Kidney (tissue), 14 donors: ENCODE data around the gene ADAMTS10. TPM values are rescaled to one million over a fixed set of nuclear protein-coding genes. Genes with fewer than 3 reads are reported as not detected.
A peak's percentile ranks its signal among the peaks of the same experiment; 100 is the strongest.
"Not testable (repeated sequence)": the region's sequence is repeated elsewhere in the genome, so short reads cannot be mapped to it uniquely, and the experiment has no call there.

Experiments
- DNase-seq, 5 donors: peaks; one replicate each; pipeline ENCODE4 v3.0.0-alpha.2; 2013 to 2020
- FAIRE-seq: peaks from 2 replicates; lab custom pipeline; 2012; peaks lifted over from hg19 to GRCh38; lab: Jason Lieb, UNC
- H3K27ac ChIP-seq, 2 donors: one replicate each; pipeline ENCODE4 v1.7.0; 2013; ENCODE audit warnings: low read depth in 2 of 2, low read length in 2 of 2, inconsistent platforms in 1 of 2
- H3K27me3 ChIP-seq: one replicate; pipeline ENCODE4 v1.7.1; 2013; ENCODE audit warnings: low read length, inconsistent platforms; ENCODE audit not compliant: control insufficient read depth, insufficient read depth
- H3K36me3 ChIP-seq, 3 donors: one replicate each; pipeline versions ENCODE4 v1.7.0 to v1.7.1; 2013; ENCODE audit warnings: low read length in 3 of 3, control low read depth in 1 of 3, inconsistent platforms in 1 of 3; ENCODE audit not compliant: insufficient read depth in 3 of 3, control insufficient read depth in 2 of 3
- H3K4me1 ChIP-seq, 3 donors: one replicate each; pipeline versions ENCODE4 v1.7.0 to v1.7.1; 2013; ENCODE audit warnings: low read length in 3 of 3, inconsistent platforms in 1 of 3, low read depth in 1 of 3; ENCODE audit not compliant: control insufficient read depth in 2 of 3, insufficient read depth in 2 of 3
- H3K4me3 ChIP-seq, 3 donors: one replicate each; pipeline versions ENCODE4 v1.7.0 to v1.8.1; 2013; ENCODE audit warnings: low read length in 3 of 3, control low read depth in 1 of 3, inconsistent platforms in 1 of 3
- H3K9ac ChIP-seq, 3 donors: one replicate each; pipeline versions ENCODE4 v1.7.0 to v1.7.1; 2013; ENCODE audit warnings: low read length in 3 of 3, control low read depth in 1 of 3, inconsistent platforms in 1 of 3
- H3K9me3 ChIP-seq, 3 donors: one replicate each; pipeline versions ENCODE4 v1.7.0 to v1.7.1; 2013; ENCODE audit warnings: low read length in 3 of 3, control low read depth in 1 of 3, inconsistent platforms in 1 of 3; ENCODE audit not compliant: control insufficient read depth in 2 of 3, insufficient read depth in 1 of 3
- intact Hi-C: fragments of 100-400 bp; cut with DNase I; formaldehyde crosslinking; loops from one replicate; pipeline ENCODE4 v1.11.1; 2022
- polyA plus RNA-seq: library from polyadenylated mRNA; stranded (reverse); fragments of 350-450 nt; fragmentation: Illumina TruSeq; extraction: RNeasy Lipid Tissue Mini Kit (QIAGEN cat#74804); gene quantifications from one replicate; pipeline ENCODE4 v1.2.3, GENCODE V29; 2014; ENCODE audit warnings: low read depth, low replicate concordance; ENCODE audit not compliant: insufficient read depth
- total RNA-seq: library from RNA; stranded (reverse); fragmentation: NEBNext Ultra II Directional; extraction: Animal tissue kit (Norgen Biotek cat#: 25700); gene quantifications from one replicate; pipeline ENCODE4 v1.2.1, GENCODE V29; 2021
- TF ChIP-seq, protein P1 (sequence below): IDR thresholded peaks from 3 replicates; pipeline ENCODE4 v1.5.1; 2012; ENCODE audit warnings: mild to moderate bottlenecking, moderate library complexity, borderline replicate concordance; ENCODE audit not compliant: insufficient read depth; ENCODE audit errors: extremely low read depth
- donor health status: control.
- donor health status: control.
- donor health status: control.
- donor health status: control.
- donor health status: control.
- donor health status: DM: yes; HTN: yes; CAD: no.
- donor health status: Normal renal cell carcinoma (clear cell type).

The ADAMTS10 gene
- total and polyA plus RNA-seq, 2 donors from 2014 or later = 8.9 to 48.8 TPM

DNA sequence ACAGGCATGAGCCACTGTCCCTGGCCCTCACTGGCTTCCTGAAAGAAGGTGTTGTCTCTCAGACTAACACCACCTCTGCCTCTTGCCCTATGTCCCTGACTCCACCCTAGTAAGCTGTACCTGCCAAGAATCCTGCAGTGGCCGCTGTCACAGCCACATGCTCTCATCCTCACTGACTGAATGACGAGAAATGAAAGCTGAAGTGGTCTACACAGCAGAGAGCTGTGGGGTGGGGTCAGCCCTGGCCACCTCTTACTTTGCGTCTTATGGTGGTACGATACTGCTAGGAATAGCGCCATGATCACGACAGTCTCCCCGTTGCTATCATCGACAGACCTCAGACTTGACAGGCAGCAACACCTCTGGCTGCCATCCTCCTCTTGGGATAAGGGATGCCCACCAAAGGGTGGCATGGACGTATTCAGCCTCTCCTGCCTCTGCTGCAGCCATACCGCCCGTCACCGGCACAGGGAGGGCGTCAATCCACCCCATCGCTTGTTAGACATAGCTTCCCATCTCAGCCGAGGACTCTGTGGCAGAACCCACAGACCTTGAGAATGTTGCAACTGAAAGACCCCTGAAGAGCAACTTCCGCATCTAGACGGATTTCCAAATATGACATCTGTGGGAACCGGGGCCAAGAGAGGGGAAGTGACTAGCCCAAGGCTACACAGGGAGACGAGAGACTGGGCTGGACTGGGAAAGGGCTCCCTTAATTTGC, 34.1 kb downstream of the ADAMTS10 start:
- Histone ChIP-seq H3K27me3 (no peaks in the 10 kb centered on the region), H3K4me3 (peak overlapping the region in 1 of 3 donors; percentile 50), H3K36me3 (no peaks in the 10 kb centered on the region), H3K27ac (peak overlapping the region in 1 of 2 donors; percentile 42), H3K9ac (no peak overlapping the region), H3K9me3 (no peaks in the 10 kb centered on the region), H3K4me1 (no peaks in the 10 kb centered on the region)
- DNase-seq (no peak), FAIRE-seq (no peak)
- TF ChIP-seq, protein P1, sequence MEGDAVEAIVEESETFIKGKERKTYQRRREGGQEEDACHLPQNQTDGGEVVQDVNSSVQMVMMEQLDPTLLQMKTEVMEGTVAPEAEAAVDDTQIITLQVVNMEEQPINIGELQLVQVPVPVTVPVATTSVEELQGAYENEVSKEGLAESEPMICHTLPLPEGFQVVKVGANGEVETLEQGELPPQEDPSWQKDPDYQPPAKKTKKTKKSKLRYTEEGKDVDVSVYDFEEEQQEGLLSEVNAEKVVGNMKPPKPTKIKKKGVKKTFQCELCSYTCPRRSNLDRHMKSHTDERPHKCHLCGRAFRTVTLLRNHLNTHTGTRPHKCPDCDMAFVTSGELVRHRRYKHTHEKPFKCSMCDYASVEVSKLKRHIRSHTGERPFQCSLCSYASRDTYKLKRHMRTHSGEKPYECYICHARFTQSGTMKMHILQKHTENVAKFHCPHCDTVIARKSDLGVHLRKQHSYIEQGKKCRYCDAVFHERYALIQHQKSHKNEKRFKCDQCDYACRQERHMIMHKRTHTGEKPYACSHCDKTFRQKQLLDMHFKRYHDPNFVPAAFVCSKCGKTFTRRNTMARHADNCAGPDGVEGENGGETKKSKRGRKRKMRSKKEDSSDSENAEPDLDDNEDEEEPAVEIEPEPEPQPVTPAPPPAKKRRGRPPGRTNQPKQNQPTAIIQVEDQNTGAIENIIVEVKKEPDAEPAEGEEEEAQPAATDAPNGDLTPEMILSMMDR = no peak
- intact Hi-C loops = no loop called here

DNA sequence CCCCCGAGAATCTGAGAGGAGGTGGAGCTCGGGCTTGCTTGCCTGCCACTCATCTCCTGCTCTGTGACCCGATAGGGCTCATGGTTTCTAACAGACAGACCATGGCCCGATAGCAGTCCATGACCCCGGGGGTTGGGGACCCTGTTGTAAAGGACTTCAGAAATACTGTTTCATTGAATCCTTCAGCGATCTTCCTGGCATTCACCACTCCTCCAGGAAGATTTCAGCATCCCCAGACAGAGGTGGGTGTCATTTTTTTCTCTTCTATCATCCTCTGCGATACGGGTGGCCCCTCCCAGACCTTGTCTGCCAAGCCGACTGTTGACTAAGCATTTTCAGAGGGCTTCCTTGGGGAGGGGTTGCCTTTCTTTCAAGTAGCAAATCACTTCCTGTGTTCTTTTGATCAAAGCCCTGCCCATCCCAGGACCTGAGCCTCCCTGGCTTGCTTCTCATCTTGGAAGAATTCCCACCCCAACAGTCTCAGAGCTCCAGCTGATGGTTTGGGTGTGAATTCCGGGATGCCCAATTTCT, 35.0 kb downstream of the ADAMTS10 start:
- Histone ChIP-seq H3K27me3 (no peaks in the 10 kb centered on the region), H3K9ac (no peak overlapping the region), H3K9me3 (no peaks in the 10 kb centered on the region), H3K27ac (no peak overlapping the region), H3K4me3 (no peak overlapping the region), H3K4me1 (no peaks in the 10 kb centered on the region), H3K36me3 (no peaks in the 10 kb centered on the region)
- TF ChIP-seq, protein P1 = no peak
- FAIRE-seq (no peak), DNase-seq (no peak)
- intact Hi-C loops = no loop called here

DNA sequence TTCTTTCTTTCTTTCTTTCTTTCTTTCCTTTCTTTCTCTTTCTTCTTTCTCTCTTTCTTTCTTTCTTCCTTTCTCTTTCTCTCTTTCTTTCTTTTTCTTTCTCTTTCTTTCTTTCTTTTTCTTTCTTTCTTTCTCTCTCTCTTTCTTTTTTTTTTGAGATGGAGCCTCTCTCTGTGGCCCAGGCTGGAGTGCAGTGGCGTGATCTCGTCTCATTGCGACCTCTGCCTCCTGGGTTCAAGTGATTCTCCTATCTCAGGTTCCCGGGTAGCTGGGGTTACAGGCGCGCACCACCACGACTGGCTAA, 35.9 kb downstream of the ADAMTS10 start:
- H3K27me3 ChIP-seq, H3K9me3 ChIP-seq, DNase-seq, H3K4me1 ChIP-seq, H3K4me3 ChIP-seq, H3K27ac ChIP-seq, H3K36me3 ChIP-seq, H3K9ac ChIP-seq, intact Hi-C loops, FAIRE-seq: not testable (repeated sequence)

DNA sequence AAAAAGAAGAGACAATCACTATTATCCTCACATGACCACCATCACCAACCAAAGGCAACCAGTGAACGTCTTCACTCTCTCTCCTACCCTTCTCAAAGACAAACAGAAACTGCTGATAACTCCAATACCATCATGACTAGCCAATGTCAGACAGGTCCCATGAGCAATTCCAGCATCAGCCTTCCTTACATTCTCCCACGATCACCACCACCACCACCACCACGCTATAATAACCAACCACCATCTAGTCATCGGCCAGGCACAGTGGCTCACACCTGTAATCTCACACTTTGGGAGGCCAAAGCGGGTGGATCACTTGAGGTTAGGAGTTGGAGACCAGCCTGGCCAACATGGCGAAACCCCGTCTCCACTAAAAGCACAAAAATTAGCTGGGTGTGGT, 37.2 kb downstream of the ADAMTS10 start:
- DNase-seq = no peak
- TF ChIP-seq, protein P1 = no peak
- no peaks in the 10 kb centered on the region for H3K27me3 ChIP-seq
- H3K4me1 ChIP-seq = no peaks in the 10 kb centered on the region
- no peaks in the 10 kb centered on the region for H3K9me3 ChIP-seq
- intact Hi-C loops = no loop called here
- H3K36me3 ChIP-seq = no peaks in the 10 kb centered on the region
- H3K9ac ChIP-seq = no peak overlapping the region
- no peak overlapping the region for H3K27ac ChIP-seq
- no peak overlapping the region for H3K4me3 ChIP-seq
- no peak for FAIRE-seq
